Epithelial cell of esophagus (primary cell): ENCODE data around the gene PLEKHA1.
A peak's percentile ranks its signal among the peaks of the same experiment; 100 is the strongest.

Experiments
- DNase-seq: peaks from one replicate; pipeline ENCODE4 v3.0.0; 2010; ENCODE audit warnings: low read depth
- H3K4me3 ChIP-seq: 2 replicates; pipeline ENCODE4 v1.5.1; 2011; ENCODE audit warnings: mild to moderate bottlenecking, low read length, control low read depth
- TF ChIP-seq, protein P1 (sequence below): IDR thresholded peaks from 2 replicates; pipeline ENCODE4 v1.5.1; 2011; ENCODE audit warnings: low read depth, mild to moderate bottlenecking, low read length, control low read depth, inconsistent platforms; ENCODE audit not compliant: insufficient read depth; ENCODE audit errors: missing control alignments

PLEKHA1 gene

DNA sequence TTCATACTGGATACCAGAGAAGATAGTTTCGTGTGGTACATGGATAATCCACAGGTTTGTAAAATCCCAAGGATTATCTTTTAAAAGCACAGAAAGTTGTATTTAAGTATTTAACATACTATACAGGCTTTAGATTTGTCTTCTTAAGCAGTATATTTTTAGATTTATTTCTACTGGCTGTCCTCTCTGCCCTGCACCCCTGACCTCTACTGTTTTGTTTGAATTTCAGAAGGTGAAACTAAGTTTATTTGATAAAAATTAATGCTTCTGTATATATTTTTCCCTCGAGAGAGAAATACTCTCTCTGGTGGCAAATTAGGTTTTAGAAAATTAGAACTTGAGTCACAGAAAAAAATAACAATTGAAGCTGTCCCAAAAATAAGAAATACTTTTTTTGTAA is 18.8 kb downstream of the PLEKHA1 start:
- H3K4me3 ChIP-seq = no peak overlapping the region
- TF ChIP-seq, protein P1, sequence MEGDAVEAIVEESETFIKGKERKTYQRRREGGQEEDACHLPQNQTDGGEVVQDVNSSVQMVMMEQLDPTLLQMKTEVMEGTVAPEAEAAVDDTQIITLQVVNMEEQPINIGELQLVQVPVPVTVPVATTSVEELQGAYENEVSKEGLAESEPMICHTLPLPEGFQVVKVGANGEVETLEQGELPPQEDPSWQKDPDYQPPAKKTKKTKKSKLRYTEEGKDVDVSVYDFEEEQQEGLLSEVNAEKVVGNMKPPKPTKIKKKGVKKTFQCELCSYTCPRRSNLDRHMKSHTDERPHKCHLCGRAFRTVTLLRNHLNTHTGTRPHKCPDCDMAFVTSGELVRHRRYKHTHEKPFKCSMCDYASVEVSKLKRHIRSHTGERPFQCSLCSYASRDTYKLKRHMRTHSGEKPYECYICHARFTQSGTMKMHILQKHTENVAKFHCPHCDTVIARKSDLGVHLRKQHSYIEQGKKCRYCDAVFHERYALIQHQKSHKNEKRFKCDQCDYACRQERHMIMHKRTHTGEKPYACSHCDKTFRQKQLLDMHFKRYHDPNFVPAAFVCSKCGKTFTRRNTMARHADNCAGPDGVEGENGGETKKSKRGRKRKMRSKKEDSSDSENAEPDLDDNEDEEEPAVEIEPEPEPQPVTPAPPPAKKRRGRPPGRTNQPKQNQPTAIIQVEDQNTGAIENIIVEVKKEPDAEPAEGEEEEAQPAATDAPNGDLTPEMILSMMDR = no peak
- no peak for DNase-seq

GRCh38 chr10:122402548-122403131 is 28.1 kb downstream of the PLEKHA1 start:
- no peak for DNase-seq
- TF ChIP-seq, protein P1 = no peak
- no peak overlapping the region for H3K4me3 ChIP-seq

DNA sequence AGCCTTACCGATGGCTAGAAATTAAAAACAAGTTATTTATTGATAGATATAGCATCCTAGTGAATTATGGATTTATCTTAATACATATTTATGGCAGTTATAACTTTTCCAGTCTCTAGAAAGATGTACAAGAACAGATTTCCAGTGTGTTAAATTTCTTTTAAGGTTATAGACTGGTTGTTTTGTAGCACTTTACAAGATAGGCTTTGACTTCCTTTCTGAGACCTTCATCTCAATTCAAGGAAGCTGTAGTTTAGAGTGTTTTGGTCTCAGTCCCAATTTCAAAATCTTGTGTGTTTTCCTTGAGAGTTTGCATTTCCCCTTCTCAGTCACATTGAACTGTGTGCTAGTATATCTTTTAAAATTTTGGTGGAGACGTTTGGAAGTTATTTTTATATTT is 30.1 kb downstream of the PLEKHA1 start:
- no peak overlapping the region for H3K4me3 ChIP-seq
- TF ChIP-seq, protein P1 = no peak
- no peak for DNase-seq

DNA sequence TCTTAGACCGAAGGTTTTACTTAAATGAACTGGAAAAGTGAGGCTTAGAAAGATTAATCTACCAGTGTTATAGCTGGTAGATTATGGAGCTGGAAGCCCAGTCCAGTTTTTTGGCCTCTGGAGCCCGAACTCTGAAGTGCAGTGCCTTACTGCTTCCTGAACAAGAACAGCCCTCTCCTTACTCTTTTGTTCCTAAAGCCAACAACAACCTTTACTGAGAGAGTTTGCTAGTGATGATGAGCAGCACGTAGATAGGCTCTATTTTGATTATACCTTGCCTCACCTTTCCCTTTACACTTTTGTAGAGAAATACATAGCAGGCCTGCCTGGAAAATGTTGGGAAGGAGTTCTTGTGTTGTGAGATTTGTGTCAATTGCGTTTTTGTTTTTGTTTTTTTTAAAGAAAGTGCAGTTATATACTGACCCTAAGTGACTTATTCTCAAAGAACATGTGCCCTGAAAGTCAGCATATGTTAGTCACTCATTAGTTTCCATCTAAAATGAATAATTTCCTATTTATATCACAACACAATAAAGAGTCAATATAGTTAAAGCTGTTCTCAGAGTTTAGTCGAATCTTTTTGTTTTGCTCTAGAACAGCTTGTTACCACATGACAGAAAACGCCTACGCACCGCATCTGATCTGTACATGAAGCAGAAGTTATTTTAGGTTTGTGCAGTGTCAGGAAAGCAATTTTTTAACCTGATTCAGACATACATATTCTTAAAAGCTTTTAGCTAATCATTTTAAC is 33.0 kb downstream of the PLEKHA1 start:
- H3K4me3 ChIP-seq = no peak overlapping the region
- TF ChIP-seq, protein P1 = no peak
- no peak for DNase-seq

- TF ChIP-seq, protein P1 = no peak
- DNase-seq = no peak
- H3K4me3 ChIP-seq = no peak overlapping the region
Observed at GRCh38 chr10:122413327-122413726, 38.8 kb downstream of the PLEKHA1 start.

- DNase-seq = peak; percentile 33
- no peak overlapping the region for H3K4me3 ChIP-seq
- TF ChIP-seq, protein P1 = no peak
Observed at GRCh38 chr10:122417667-122418066, 43.2 kb downstream of the PLEKHA1 start.

DNA sequence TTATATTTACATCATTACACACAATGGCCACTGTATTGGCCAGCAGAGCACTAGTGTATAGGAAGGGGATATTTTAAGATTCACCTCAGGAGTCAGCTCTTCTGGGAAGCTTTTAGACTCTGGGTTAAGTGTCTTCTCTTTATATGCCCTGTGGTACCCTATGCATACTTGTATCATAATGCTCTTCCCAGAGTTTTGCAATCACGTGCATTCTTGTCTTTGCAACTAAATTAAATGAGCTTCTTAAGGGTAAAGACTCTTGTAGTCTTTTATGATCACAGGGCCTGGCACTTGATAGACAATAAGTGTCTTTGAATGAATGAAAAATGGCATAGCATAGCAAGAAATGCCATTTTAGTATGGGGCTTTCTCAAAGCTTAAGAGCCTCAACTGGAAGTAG is 44.5 kb downstream of the PLEKHA1 start:
- no peak for DNase-seq
- TF ChIP-seq, protein P1 = no peak
- no peak overlapping the region for H3K4me3 ChIP-seq
